Activated naive CD4-positive, alpha-beta T cell treated with anti-CD3 and anti-CD28 coated beads, Interleukin-2, amount 10 ng/mL, durations not matched to agents 5 hours and 36 hours (primary cell): ENCODE data around the gene LRCH4. TPM values are rescaled to one million over a fixed set of nuclear protein-coding genes. Genes with fewer than 3 reads are reported as not detected.

Experiments used
- total RNA-seq, 2 experiments: library from RNA; stranded (reverse); gene quantifications; one replicate each; pipeline ENCODE4 v1.2.3, GENCODE V29; 2021

Gene LRCH4, protein sequence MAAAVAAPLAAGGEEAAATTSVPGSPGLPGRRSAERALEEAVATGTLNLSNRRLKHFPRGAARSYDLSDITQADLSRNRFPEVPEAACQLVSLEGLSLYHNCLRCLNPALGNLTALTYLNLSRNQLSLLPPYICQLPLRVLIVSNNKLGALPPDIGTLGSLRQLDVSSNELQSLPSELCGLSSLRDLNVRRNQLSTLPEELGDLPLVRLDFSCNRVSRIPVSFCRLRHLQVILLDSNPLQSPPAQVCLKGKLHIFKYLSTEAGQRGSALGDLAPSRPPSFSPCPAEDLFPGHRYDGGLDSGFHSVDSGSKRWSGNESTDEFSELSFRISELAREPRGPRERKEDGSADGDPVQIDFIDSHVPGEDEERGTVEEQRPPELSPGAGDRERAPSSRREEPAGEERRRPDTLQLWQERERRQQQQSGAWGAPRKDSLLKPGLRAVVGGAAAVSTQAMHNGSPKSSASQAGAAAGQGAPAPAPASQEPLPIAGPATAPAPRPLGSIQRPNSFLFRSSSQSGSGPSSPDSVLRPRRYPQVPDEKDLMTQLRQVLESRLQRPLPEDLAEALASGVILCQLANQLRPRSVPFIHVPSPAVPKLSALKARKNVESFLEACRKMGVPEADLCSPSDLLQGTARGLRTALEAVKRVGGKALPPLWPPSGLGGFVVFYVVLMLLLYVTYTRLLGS
- 100 to 1,000 TPM; 233 to 238 TPM for total RNA-seq

GRCh38 chr7:100585511-100586265 lies at the start of gene LRCH4:
Gene LRCH4 (minus strand): TSS chr7:100586129. CDS start chr7:100586100, 29 bp downstream.

DNA sequence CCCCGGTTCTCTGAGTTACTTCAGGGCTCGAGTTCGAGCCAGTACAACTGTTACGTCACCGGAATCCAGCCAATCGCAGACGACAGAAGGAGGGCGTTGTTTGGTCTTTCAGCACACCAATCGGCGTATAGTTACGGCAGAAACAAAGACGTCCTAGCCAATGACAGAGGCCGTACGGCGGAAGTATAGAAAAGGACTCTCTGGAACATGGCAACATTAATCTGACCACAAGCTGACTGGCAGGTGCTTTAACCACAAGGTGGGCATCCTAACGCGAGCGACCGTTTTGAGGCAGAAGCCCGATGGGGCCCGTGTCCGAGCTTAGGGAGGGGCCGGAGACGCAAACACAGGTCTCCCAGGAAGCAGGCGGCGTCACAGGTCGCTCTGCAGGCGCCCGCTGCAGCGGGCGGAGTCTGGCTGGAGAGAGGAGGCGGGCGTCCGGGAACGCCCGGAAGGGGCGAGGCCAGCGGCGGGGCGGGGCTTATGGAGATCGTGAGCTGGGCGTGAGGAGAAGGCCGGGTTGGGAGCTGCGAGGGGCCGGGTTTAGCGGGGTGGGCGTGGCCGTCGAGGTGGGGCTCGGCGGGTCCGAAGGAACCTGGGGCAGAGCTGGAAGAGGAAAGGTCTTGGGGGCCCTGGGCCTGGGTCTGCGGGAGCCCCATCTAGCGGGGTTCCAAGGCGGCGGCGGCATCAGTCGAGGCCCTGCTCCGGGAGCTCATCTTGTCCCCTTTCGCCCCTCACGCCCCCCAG lies 26.2 kb upstream of the LRCH4 start, which contains the start of gene MOSPD3:
MOSPD3 (plus strand) TSS at position 558 of the 747 bp plus-strand sequence. CDS start 252 bp downstream, outside the sequence.

DNA sequence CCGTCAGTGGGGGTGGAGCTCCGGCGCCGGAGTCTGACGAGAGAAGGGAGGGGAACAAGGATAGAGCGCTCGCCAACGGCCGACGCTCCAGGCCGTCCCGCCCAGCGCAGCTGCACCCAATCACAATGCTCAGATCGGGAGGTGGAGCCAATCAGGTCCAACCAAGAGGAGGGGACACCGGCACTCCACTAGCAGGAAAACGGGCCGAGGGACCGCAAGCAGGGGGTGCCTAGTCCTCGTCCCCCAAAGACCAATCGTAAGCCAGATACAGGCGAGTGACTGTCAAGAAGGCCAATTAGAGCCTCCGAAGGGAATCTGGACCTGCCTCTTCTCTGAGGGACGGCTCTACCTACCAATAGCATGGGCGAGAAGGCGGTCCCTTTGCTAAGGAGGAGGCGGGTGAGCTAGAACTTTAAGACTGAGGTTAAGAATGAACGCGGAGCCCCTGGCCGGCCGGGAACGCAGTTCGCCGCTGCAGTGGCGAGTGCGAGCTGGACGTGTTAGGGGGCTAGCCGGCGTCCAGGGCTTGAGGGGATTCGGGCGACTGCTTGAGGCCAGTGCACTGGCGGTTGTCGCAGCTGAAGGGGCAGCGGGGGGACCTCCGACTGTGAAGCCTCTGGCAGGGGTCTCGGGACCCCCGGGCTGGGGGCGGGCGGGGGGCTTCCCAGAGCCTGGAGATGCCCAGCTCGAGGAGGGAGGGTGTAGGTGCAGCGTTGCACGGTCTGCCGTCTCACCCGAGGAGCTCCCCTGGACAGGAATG lies 517 bp upstream of the LRCH4 start, which contains the start of gene FBXO24:
FBXO24 (plus strand) TSS at position 63 of the 760 bp plus-strand sequence; CDS start at position 361, 298 bp downstream.

GRCh38 chr7:100573691-100574361 lies 12.1 kb downstream of the LRCH4 start, which contains the start of gene SAP25:
Gene SAP25 (minus strand): TSS chr7:100573900. CDS start chr7:100573742, 158 bp downstream.

DNA sequence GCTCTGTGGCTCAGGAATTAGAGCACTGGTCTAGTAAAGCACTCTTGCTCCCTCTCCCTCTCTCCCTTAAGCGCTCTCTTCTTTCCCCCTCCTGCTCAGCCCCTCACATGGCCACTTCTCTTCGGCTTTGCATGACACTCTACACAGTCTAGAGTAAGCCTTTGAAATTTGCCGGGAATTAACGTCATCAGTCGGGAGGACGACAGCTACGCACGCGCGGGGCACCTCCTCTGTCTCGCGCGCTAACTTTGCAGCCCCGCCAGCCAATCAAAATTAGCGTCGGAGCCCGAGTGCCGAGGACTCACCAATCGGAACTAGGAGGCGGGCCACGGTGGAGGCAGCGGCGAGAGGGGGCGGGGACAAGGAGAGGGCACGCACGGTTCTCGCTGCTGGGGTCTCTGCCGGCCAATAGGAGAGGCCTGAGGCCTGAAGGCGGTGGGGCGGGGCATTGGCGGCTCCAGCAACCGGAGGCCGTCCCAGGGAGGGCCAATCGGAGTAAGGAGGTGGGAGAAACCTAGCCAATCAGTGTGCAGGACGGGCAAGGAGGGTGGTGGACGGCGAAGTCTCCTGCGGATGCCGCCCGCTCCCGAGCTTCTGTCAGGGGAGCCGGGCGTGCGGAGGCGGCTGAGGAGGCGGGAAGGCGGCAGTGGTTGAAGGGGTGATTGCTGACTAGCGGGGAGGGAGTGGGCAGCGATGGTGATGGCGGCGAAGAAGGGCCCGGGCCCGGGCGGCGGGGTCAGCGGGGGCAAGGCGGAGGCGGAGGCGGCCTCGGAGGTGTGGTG lies 47.1 kb downstream of the LRCH4 start, which contains the start of gene AGFG2:
AGFG2 (plus strand) TSS at position 550 of the 782 bp plus-strand sequence; CDS start at position 694, 144 bp downstream.

Other genes starting within 250 kb of the LRCH4 start
- gene PILRB, start 228.0 kb downstream of the LRCH4 start, total RNA-seq: 10 to 100 TPM; 48.7 to 49.8 TPM
- 1 to 10 TPM; 2.6 to 3.9 TPM for gene PILRA, start 212.6 kb downstream of the LRCH4 start, total RNA-seq
- gene ZCWPW1, start 157.4 kb downstream of the LRCH4 start, total RNA-seq: 1 to 10 TPM; 2.8 to 3.6 TPM
- 10 to 100 TPM; 44.3 to 44.5 TPM for gene MEPCE, start 156.3 kb downstream of the LRCH4 start, total RNA-seq
- gene PPP1R35, start 149.6 kb downstream of the LRCH4 start, total RNA-seq: 10 to 100 TPM; 70.7 to 79.2 TPM
- 1 to 10 TPM; 2.3 to 3.9 TPM for gene SPACDR, start 121.9 kb downstream of the LRCH4 start, total RNA-seq
- 100 to 1,000 TPM; 117 TPM for gene TSC22D4, start 106.9 kb downstream of the LRCH4 start, total RNA-seq
- gene NYAP1, start 102.2 kb downstream of the LRCH4 start, total RNA-seq: under 1 TPM; 0.19 to 0.20 TPM
- gene AGFG2, start 46.9 kb downstream of the LRCH4 start, total RNA-seq: 10 to 100 TPM; 28.8 to 32.7 TPM
- gene SAP25, start 12.2 kb downstream of the LRCH4 start, total RNA-seq: 10 to 100 TPM; 37.0 to 41.5 TPM
- 1 to 10 TPM in 1 of 2 experiments, under 1 TPM in 1; 0.86 to 1.5 TPM for gene FBXO24, start 199 bp upstream of the LRCH4 start, total RNA-seq
- gene PCOLCE, start 16.2 kb upstream of the LRCH4 start, total RNA-seq: 10 to 100 TPM; 16.6 to 17.4 TPM
- gene MOSPD3, start 26.4 kb upstream of the LRCH4 start, total RNA-seq: 10 to 100 TPM; 60.7 to 60.8 TPM
- gene TFR2, start 55.4 kb upstream of the LRCH4 start, total RNA-seq: 1 to 10 TPM; 9.4 to 10.0 TPM
- gene ACTL6B, start 70.3 kb upstream of the LRCH4 start, total RNA-seq: not detected
- 100 to 1,000 TPM; 203 to 206 TPM for gene GNB2, start 87.6 kb upstream of the LRCH4 start, total RNA-seq
- gene GIGYF1, start 108.1 kb upstream of the LRCH4 start, total RNA-seq: 10 to 100 TPM; 54.3 to 57.3 TPM
- gene POP7, start 120.0 kb upstream of the LRCH4 start, total RNA-seq: 10 to 100 TPM; 29.3 to 31.9 TPM
- under 1 TPM in 1 of 2 experiments, not detected in 1; 0.15 TPM for gene EPO, start 134.3 kb upstream of the LRCH4 start, total RNA-seq
- gene ZAN, start 147.5 kb upstream of the LRCH4 start, total RNA-seq: not detected
- 1 to 10 TPM; 1.1 to 1.2 TPM for gene EPHB4, start 241.4 kb upstream of the LRCH4 start, total RNA-seq